NCI-H748 treated with DMSO at 0.1 percent for 48 hours (cell line): ENCODE results near the gene USP40.

Experiments
- DNase-seq: peaks from one replicate; lab custom pipeline; 2025; lab: John Stamatoyannopoulos, UW

The USP40 gene

DNA sequence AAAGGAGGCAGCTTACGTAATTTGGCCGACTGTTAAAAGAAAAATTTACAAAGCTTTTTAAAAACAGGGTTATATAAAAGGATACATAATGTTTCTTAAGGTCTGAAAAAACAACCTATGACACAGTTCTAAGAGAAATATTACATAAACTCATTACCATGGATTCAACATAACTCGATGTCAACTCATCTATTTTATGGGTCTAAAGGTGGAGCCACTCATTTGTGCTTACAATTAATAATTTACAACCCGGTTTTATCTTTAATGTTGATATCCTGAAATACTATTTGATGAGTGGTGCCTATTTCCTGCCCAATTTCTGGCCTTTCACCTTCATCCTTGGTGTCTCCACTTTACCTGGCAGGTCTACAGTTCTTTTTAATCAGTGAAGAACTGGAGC is 15.1 kb downstream of the USP40 start:
- DNase-seq, result no peak

DNA sequence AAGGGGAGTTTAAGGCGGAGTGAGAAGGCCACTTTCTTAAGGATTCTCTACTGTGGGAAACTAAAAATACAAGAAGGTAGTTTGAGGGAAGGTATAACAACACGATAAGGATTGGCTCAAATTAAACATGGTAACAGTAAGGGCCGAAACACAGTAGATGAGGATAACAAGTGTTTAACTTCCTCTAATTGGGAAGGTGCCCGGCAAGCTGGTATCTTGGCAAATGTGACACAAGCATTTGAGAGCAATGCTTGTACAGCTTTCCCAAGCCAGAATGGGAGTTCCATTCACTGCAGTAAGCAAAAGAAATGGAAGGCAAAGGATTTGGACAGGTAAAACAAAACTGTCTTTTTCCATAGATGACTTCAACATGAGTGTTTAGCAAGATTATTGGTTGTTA is 19.8 kb downstream of the USP40 start:
- DNase-seq, result no peak

DNA sequence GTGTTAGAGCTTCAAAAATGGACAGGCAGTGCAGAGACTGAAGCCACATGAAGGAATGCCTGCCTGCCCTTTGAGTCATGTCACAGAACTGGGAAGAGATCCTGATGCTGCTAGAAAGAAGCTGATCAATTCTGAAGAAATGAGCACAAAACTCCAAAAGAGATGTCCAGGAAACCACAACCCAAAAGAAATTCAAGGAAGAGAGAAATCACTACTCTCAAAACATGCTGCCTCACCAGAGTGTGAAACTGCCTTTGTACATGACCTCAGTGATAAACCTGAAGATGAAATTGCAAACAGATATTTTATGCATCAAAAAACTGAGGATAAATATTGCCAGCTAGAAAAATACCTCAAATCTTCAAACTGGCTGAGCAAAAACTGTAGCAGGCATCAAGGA is 20.5 kb downstream of the USP40 start:
- no peak for DNase-seq

DNA sequence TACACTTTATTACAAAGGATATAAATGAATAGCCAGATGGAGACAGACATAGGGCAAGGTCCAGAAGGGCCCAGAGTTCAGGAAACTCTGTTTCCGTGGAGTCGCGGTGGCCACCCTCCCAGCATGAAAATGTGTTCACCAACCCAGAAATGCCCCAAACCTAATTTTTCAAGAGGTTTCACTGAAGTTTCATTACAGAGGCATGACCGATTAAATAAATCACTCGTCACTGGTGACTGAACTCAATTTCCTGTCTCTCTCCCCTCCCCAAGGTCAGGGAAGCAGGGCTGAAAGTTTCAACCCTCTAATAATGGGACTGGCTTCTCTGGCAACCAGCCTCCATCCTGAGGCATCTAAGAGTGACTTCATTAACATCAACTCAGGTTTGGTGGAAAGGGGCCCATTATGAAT is 22.4 kb downstream of the USP40 start:
- DNase-seq, result no peak

DNA sequence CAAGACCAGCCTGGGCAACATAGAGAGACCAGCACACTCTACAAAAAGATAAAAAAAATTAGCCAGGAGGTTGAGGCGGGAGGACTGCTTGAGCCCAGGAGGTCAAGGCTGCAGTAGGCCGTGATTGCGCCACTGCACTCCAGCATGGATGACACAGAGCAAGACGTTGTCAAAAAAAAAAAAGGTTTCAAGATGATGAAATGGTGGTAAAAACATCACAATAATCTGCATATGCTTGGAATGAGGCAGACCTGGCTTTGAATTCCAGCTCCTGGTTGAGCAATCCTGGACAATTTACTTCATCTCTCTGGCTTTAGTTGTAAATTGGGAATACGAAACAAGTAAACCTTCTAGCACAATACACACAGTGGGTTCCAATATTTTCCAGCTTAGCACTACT is 24.1 kb downstream of the USP40 start:
- no peak for DNase-seq

DNA sequence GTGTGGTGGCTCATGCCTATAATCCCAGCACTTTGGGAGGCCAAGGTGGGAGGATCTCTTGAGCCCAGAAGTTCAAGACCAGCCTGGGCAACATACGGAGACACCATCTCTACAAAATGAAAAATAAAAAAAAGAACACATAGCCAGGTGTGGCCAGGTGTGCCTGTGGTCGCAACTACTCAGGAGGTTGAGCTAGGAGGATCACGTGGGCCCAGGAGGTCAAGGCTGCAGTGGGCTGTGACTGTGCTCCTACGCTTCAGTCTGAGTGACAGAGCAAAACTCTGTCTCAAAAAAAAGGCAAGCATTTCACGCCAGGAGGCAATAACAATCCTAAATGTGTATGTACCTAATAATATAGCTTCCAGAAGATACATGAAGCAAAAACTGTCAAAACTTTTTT is 27.8 kb downstream of the USP40 start:
- no peak for DNase-seq

DNA sequence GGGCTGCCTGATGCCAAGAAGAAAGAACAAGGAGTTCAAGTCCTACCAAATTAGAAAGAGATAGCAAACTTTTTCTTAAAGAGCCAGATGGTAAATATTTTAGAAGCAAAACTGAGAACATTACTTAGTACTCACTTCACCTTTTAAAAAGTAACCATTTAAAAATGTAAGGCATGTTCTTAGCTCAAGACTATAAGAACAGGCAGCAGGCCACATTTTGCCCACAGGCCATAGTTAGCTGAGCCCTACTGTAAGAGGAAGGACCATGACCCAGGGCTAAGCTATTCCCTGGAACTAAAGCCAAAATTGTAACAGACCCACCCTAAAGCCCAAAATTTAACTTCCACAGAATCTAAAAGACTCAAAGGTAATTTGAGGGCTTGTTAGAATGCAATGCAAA is 31.3 kb downstream of the USP40 start:
- DNase-seq, result no peak

DNA sequence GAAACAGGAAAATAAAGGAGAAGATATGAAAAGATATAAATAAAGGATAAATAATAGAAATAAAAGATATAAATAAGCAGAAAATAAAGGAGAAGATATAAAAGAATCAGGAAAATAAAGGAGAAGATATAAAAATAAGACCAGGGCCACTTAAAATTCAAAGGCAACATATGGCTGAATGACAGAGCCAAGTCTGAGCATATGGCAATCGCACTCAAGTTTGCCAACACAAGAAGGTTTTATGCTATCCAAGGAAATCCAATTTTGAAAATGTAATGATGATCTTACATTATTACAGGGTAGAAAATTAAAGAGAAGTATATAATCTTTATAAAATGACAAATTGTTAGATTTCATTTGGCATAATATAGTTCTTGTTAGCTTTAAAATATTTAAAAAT is 33.6 kb downstream of the USP40 start:
- DNase-seq, result no peak

DNA sequence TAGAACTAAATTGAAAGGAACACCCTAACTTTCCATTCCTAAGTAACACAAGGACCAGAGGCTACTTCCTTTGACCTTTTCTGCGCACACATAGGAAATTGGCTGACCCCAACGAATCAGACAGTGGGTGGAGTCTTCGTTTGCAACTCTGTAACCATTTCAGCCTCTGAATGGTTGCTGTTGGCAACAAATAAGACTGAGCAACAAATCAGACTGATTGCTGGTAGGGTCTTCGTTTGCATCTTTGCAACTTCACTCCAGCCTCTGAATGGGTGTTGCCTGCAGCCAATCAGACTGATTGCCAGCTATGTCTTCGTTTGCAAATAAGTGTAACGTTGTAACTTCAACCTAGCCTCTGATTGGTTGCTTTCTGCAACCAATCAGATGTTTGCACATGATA is 34.6 kb downstream of the USP40 start:
- no peak for DNase-seq

DNA sequence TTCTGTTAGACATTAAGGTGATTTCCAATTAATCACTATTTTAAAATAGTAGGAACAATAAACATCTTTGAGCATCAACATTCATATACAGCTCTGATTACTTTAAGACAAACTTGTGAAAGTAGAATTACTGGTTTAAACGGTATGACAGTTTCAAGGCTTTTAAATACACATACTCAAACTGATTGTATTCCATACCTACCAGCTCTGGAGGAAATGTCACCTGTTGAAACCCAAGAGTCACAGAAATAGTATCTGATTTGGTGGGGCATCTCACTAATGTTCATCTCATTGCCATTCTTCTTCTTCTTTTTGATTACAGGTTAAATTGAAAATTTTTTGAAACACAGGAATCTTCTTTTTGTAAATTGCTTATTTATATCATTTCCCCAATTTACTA is 36.2 kb downstream of the USP40 start:
- DNase-seq, result no peak

DNA sequence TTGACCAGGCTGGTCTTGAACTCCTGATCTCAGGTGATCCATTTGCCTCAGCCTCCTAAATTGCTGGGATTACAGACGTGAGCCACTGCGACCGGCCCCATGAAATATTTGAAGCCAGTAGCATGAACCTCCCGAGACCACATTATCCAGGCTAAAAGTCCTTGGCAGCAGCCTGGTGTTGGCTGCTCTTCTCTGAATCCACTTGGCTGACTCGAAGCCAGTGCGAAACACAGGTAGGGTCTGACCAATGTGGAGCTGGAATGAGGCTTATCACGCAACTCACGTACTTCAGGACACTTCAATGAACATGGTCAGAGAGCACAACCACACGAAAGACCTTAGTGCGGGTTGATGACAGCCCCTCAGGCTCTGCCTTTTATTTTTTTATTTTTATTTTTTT is 38.4 kb downstream of the USP40 start:
- no peak for DNase-seq

DNA sequence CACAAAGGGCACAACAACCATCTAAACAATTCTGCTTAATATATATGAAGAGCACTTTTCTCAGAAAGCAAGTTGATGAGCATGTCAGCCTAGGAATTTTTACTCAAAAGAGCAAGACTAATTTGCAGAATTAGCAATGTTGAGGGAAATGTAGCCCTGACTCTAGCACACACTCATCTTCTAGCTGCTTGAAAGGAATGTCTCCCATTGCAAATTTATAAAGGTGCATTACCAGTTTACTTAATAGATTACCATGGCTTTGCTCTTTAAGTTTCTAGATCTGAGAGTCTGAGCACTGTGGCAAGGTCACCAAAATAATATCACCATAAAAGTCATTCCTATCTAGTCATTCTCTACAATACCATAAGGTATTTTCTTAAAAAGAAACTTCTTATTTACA is 40.8 kb downstream of the USP40 start:
- no peak for DNase-seq

DNA sequence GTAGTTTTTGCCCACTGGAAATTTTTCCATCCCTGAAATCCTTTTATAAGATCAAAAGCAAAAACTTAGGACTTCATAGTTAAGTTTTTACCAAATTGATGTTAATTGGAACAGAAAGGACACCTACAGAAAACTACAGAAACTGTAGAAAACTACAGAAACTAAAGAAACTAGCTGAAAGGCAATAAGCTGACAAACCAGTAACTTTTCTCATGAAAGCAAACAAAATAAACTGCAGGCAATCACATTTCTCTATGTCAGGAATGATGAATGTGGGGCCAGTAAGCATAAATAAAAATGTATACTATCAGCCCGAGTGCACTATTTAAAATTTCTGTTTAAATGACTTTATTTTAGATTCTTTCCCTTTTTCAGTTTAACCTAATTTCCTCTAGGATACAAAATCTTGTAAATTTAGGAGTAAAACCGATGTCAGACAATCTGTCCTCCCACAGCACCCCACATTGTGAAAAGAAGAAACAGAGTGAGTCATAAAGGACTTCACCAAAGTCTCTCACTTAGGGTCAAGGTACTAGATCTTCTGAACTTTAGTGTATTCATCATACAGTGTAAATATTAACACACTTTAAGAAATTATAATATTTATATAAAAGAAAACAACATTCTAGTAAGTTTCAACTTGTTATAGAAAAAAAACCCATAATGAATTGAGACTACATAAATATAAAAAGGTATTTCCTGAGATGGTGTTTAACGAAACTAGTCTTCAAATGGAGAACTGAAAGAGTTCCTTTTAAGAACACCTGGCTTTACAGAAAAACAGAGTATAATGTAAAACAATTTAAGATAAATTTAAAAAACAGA is 46.6 kb downstream of the USP40 start:
- no peak for DNase-seq

DNA sequence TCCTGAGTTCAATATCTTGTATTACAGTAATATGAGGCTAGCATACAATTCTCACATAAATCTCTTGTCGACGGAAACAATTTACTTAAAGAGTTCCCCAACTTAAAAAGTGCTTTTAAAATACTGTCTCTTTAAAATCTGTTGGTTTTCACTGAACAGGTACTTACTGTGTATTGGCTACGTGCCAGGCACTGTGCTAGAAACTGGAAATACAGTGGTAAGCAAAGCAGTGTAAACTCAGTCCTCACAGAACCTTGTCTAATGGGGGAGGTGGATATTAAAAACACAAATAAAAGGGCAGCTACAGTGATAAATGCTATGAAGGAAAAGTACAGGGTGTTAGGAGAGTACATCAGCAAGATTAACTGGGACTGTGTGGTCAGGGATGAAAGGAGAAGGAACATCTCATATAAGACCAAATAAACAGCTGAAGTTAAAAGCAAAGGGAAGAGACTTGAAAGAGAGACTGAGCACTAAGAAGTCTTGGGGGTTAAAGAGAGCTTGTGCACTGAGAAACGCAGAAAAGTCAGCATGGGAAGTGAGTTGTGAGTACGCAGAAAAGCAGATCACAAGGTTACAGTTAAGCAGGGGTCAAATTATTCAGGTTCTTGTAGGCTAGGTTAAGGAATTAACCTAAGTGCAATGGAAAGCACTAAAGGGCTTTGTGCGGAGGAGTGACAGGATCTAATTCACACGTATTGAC is 52.5 kb downstream of the USP40 start:
- DNase-seq, result no peak

DNA sequence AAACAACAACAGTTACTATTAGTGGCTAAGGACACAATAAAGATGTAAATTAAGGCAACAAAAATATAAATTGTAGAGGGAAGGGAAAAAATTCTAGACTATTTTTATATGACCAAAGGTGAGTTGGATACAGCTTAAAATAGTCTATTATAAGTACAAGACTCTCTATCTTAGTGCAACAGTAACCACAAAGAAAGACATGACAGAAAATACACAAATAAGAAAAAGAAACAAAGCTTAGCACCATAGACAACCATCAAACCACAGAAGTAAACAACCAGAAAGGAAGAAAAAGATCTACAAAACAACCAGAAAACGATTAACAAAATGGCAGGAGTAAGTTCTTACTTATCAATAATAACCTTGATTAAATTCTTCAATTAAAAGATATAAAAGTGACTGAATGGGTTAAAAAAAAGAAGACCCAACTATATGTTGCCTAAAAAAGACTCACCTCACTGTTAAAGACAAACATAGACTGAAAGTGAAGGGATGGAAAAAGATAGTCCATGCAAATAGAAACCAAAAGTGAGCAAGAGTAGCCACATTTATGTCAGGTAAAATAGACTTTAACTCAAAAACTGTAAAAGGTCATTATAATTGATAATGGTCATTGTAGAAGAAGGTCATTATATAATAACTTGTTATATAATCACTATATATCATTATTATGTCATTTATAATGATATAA is 62.5 kb downstream of the USP40 start:
- DNase-seq, result no peak

DNA sequence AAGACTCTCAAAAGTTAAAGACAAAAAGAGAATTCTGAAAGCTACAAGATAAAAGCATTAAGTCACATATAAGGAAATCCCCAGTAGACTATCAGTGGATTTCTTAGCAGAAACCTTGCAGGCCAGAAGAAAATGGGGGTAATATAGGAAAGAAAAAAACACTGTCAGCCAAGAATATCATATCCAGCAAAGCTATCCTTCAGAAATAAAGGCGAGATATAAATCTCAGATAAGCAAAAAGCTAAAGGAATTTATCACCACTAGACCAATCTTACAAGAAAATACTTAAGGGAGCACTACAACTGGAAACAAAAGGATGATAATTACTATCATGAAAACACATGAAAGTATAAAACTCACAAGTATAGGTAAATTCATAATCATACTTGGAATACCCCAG is 63.1 kb downstream of the USP40 start:
- DNase-seq, result no peak

DNA sequence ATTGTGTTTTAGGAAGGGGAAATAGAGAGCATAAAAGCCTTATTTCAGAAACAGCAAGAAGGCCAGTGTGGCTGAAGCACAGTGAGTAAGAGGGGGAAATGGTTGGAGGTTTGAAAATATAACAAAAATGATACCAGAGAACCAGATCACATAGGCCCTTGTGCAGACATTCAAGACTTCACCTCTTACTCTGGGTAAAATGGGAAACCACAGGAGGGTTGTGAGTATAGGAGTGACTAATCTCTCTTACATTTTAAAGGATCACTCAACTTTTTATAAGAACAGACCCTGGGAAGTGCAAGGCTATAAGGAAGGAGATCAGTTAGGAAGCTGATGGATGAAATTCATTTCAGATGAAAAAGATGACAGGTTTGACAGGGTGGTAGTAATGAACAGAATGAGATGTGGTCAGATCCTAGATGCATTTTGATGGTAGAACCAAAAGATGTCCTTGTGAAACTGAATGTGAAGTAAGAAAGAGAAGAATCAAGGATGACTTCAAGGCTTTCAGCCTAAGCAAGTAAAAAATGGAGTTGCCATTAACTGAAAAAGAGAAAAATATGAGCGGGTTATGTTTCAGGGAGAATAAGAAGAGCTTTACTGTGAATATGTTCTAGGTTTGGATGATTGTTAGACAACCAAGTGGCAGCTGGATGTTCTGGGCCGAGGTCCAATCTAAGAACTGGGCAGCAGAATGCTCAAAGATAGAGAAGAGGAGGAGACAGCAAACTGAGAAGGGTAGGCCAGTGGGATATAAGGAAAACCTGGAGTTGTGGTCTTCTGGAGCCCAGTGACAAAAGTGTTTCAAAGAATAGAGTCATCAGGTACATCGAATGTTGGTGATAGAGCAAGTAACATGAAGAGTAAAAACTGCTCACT is 65.1 kb downstream of the USP40 start:
- DNase-seq, result no peak

DNA sequence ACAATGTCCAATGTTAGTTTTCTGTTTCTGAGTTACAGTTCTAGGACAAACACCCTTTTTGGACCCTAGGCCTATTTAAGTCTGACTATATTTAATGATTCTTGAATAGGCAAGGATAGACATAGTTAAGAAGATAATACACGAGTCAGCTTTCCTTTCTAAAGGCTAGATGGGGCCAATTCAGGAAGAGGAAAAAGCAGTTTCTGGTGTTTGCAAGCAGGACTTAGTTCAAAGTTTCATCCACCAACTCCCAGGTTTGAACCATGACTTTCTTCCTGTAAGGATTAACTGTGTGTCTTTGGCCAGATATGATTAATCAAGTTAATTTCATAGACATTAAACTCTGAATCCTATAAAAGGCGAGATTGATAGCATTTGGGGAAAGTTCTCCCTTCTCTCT is 66.7 kb downstream of the USP40 start:
- DNase-seq, result no peak

DNA sequence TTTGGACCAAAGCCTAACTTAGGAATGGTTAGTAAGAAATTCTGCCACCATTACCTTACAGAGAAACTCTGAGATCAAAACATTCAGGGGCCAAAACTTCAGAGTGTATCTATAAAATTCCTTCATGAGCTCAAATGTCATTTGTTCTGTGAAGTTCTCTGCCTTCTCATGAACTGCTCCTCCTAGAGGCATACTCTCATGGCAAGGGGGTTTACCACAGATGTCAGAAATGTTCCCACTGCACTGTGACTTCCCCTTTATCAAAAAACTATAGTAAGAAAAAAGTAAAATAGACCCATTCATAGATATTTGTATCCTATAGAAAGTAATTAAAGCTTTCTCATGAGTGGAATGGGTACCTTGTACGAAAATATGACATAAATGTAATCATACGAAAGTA is 68.5 kb downstream of the USP40 start:
- no peak for DNase-seq

DNA sequence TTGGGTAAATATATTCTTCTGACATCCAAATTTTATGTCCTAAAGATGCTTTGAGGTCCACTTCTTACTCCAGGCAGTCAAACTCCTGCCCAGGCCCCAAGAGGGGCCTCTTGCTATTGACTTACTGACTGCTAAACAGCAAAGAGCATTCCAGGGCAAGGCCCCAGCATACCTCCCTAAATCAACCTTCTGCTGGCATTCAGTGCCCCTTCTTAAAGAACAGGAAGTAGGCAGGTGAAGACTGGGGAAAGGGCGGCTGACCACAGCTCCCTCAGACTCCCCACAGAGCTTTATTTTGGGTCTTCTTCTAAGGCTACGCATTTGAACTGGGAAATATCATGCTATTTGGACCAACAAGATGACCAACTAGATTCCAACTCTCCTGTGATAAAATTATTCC is 68.9 kb downstream of the USP40 start:
- no peak for DNase-seq

DNA sequence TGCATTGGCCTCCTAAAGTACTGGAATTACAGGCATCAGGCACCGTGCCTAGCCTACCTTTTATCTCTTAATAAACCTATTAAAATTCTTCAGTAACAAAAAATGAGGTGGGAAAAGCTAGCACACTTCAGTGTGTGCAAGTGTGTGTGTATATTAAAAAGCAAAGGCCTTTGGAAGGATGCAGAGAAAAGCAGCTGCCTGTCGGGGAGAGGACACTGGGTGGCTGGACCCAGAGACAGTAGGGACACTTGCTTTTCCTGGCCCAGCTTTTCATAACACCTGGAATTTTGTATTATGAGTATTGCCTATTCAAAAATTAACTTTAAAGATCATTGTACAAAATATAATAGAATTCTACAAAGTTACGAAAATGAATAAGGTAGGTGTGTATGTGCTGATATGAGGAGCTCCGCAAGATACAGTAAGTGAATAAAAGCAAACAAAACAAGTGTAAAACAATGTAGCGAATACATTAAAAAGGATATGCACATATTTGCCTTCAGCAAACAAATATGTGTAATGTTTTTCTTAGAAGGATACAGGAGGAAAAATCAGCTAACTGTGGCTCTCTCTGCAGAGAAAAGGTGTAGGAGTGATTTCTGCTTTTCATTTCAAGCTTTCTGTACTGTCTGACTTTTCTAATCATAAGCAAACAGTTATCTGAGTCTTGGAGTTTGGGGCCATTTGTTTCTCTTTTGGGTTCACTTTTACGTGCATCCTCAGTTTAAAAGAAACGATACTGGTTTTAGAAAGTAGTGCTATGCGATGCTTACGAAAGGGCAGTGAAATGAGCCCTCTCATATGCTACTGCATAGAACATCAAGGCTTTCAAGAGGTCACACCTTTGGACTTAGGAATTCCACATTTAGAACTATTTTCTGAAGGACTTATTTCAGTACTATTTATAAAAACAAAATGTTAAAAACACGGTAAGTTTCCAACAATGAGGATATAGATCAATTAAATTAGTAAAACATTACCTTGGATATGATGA is 70.8 kb downstream of the USP40 start:
- no peak for DNase-seq
